ENCODE data around the gene TEPSIN.

The TEPSIN gene

GRCh38 chr17:81197831-81198490 lies 40.9 kb downstream of the TEPSIN start:
- no peak for DNase-seq (ENCODE audit: low spot score)

DNA sequence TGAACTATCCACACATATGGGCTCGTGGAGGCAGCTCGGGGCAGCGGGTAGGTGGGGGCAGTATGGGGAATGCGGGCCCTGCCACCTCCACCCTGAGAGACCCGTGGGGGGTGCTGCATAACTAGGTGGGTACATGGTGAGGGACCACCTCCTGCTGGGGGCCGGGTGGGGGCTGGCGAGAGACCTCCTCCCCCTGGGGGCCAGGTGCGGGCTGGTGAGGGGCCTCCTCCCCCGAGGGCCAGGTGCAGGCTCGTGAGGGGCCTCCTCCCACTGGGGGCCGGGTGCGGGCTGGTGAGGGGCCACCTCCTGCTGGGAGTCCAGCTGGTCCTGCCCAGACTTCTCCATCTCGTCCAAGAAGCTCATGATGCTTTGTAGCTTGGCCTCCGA lies 41.5 kb downstream of the TEPSIN start:
- no peak for DNase-seq (ENCODE audit: low spot score)

DNA sequence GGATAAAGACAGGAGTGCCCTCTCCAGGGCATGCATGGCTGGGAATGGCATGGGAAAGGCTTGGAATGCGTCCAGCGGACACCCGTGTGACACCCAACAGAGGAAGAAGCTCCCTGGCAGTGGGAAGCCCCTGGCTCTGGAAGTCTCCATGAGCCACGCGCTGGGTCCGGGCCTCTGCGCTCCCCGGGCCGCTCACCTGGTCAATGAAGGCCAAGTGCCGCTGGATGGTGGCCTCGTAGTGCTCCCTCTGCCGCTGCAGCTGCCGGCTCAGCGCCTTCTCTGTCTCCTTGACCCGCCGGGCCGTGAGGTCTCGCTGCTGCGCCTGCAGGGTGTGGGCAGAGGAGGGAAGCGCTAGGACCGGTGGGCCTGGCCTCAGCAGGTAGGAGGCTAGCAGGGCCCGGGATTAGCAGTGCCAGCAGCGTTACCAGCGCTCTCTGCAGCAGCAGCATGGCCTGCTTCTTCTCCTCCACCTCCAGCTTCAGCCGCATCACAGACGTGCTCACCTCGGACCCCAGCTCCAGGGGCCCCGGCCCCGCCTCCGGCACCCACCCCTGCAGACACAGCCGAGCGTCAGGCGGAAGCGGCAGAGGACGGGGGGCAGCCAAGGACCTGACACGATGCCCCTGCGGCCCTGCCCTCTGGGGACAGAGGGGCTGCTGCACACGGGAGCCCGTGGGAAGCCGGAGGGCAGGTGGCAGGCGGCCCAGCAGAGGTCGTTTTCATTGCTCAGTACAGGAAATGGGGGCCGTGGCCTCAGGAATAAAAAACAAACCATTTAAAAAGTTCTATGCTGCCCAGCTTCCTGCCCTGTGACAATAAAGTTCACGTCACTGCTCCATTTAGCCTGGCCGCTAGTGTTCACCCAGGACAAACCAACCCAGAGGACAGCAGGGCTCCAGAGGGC lies 42.1 kb downstream of the TEPSIN start:
- DNase-seq (ENCODE audit: low spot score) = no peak

GRCh38 chr17:81195941-81196495 lies 42.8 kb downstream of the TEPSIN start:
- no peak for DNase-seq (ENCODE audit: low spot score)

DNA sequence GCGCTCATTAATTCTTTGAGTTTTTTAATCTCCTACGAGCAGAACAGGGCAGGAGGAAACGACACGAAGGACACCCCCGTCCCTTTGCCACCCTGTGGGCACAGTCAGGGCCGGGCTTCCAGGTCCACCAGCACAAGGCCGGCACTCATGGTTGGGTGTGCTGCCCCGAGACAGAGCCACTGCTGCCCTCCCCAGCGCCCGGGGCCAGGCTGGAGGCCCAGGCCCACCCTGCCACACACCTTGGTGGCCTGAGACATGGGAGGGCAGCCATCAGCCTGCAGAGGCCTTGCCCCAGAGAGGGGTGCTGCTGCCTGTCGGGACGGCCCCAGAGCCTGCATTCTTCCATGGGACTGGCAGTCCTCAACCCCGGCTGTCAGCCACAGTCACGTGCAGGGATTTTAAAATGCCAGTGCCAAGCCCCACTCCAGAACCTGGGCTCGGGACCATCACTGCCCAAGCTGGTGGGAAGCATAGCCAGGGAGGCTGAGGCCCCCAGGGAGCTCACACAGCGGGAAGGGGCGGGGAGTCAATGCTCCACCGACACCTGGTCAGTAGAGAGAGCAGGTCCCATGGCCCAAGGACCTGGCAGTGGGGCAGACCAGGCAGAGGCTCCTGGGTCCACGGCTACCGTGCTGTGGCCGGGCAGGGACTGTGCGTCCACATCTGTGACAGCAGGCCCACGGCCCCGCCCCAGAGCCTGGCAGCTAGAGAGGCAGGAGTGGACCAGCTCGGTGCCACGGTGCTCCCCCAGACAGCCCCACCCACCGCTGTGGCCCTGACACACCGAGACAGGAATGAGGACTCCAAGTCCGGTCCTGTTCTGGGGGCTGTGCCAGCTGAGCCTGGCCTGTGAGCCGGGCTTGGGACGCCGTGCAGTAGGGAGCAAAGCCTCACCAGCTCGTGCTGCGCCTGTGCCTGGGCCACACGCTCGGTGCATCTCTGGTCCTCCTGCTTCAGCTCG lies 43.6 kb downstream of the TEPSIN start:
- no peak for DNase-seq (ENCODE audit: low spot score)

- no peak for DNase-seq (ENCODE audit: low spot score)
Measured at GRCh38 chr17:81194225-81194760, 44.6 kb downstream of the TEPSIN start.

- no peak for DNase-seq (ENCODE audit: low spot score)
Measured at GRCh38 chr17:81193470-81194224, 45.2 kb downstream of the TEPSIN start.

DNA sequence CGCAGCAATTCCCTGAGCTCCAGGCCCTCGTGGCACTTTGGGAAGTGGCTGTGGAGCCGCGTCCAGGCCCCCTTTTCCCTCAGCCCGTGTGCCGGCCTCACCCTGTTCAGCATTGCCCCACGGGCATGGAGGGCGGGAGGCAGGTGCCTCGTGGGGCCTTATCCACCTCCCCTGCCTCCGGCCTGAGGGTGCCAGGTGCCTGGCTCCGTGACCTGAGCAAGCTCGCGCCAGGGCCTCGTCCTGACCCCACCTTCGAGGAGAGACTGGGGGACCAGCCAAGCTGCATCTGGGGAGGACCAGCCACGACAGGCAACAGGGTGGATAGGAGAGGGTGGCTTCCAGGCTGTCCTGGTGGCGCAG lies 45.8 kb downstream of the TEPSIN start:
- DNase-seq (ENCODE audit: low spot score) = no peak

- DNase-seq (ENCODE audit: low spot score) = peak; percentile 55
Measured at GRCh38 chr17:81192386-81193050, 46.3 kb downstream of the TEPSIN start.

DNA sequence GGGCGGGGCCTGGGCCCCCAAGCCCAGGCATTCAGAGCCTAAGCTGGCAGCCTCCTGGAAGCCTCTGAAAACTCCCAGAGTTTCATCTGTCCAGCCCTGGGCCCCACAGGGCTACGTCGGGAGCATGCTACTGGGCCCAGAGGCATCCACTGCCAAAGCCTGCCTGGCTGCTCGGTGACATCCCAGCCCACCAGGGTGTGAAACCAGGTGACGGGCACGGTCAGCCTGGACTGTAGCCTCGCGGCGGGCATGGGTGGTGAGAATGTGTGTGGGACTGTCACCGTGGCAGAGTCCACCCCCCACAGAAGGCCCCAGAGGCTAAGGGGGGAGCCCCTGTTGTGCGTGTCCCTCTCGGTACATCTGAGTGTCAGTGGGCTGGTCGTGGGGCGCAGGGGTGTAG lies 47.2 kb downstream of the TEPSIN start:
- DNase-seq (ENCODE audit: low spot score) = no peak

DNA sequence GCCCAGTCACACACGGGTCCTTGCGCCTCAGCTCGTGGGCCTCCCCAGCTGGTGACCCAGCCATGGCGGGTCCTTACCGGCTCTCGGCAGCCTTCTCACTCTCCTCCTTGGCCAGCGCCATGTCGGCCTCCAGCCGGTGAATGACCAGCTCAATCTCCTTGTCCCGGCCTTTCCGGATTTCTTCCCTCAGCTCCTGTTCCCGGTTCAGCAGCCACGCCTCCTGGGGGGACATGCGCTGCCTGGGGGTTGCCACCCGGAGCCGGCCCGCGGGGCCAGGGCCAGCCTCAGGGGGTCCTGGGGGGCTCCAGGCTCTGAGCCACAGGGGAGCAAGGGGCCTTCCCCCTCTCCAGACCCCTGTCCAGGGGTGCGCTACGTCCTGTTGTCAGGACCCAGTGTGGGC lies 47.7 kb downstream of the TEPSIN start:
- DNase-seq (ENCODE audit: low spot score) = no peak

DNA sequence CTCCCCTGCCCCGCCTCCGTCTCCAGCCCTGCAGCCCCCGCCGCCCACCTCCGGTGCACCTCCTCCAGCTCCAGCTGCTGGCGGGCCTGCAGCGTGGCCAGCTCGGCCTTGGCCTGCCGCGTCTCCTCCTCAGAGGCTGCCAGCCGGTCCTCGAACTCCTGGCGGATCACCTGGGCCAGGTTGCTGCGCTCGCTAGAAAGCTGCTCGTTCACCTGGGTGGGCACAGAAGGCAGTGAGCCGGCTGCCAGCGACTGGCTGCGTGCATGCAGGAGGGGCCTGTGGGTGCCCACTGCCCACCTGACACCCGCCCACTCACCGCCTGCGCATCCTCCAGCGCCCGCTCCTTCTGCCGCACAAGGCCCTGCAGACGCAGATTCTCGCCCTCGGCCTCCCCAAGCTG lies 48.3 kb downstream of the TEPSIN start:
- no peak for DNase-seq (ENCODE audit: low spot score)

GRCh38 chr17:81189670-81190530 lies 49.0 kb downstream of the TEPSIN start:
- peak; percentile 78 for DNase-seq (ENCODE audit: low spot score)

GRCh38 chr17:81189016-81189415 lies 49.8 kb downstream of the TEPSIN start:
- DNase-seq (ENCODE audit: low spot score) = no peak

DNA sequence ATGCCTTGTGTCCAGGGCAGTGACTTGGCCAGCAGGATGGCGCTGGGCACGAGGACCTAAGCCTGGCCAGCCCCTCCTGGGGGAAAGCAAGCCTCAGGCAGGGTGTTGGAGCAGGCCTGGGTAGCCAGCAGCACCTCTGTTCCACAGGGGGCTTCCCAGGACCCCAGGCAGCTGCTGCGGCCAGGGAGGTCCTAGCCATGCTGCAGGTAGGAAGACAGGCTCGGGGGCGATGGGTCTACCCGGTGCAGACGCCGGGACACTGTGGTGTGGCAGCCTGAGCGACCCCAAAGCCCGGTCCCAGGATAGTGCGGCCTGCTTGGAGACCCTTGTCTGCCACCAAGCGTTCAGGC lies 50.4 kb downstream of the TEPSIN start:
- no peak for DNase-seq (ENCODE audit: low spot score)

DNA sequence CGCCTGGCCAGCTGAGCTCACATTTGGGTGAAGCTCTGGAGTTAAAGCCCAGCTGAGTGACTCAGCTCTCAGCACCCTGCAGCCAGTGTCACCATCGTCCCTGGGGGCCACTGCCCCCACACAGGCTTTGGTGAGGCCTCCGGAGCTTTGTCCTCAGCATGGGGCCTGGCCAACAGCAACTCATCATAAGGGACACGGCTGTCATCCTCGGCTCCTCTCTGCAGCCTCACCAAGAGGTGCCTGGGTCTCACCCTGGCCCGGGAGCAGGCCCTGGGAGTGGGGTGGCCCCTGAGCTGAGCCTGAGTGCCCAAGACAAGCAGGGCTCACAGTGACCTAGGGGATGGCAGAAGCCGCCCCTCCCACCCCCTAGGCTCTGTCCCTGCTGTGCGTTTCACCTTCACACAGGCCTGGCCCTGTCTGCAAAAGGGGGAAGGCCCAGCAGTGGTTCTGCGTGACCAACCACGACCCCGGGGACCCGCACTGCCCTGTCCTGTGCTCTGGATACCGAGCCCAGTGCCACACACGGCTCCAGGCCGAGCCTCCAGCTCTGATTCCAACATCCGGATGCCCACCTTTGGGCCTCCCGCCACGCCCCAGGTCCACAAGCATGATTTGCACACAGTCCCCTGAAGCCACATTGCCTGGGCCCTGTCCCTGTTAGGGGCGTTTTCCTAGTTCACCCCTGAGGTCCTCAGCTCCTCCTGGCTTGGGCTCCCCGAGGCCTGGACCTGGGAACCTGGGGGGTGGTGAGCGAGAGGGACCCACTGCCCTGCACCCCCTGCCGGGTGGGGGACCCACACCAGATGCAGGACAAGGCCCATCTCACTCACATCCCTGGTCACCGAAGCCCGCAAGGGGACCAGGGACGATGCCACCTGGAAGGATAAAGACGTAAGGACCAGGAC lies 51.0 kb downstream of the TEPSIN start:
- DNase-seq (ENCODE audit: low spot score) = no peak

- no peak for DNase-seq (ENCODE audit: low spot score)
Measured at GRCh38 chr17:81187120-81187519, 51.7 kb downstream of the TEPSIN start.

DNA sequence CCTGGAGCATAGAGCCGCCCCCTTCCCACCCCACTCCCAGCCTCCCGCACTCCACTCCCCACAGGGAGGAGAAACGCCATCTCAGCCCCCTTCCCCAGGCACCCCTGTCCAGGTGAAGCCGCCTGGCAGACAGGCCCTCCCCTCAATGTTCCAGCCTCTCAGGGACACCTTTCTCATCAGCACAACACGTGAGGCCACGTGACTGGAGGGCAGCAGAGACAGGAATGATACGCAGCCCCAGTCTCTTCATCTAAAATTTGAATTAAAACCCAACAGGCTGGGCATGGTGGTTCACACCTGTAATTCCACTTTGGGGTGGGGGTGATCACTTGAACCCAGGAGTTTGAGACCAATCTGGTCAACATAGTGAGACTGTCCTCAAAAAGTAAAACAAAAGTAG lies 52.7 kb downstream of the TEPSIN start:
- no peak for DNase-seq (ENCODE audit: low spot score)

DNA sequence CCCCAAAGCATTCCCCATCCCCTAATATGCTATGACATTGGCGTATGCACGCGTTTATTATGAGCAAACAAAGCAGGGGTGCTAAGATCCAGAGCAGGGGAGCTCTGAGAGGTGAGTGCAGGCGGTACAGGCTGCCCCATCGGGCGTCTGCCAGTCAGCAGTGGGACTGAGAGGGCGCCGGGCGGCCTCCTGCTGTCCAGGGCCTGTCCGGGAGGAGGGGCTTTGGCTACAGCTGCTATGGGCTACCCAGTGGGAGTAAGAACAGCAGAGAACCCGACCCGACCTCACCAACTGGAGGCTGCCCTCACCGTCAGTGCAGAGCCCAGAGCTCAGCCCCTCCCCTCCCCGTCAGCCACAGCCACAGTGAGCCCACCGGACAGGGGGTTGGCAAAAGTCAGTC lies 54.3 kb downstream of the TEPSIN start:
- peak; percentile 78 for DNase-seq (ENCODE audit: low spot score)

Measured in iPS-NIHi11 (cell line).